ENCODE results near the gene MTUS2. TPM values are rescaled to one million over a fixed set of nuclear protein-coding genes. Genes with fewer than 3 reads are reported as not detected.

Gene MTUS2
- total RNA-seq, 1 donor from 2014 or later: not detected

DNA sequence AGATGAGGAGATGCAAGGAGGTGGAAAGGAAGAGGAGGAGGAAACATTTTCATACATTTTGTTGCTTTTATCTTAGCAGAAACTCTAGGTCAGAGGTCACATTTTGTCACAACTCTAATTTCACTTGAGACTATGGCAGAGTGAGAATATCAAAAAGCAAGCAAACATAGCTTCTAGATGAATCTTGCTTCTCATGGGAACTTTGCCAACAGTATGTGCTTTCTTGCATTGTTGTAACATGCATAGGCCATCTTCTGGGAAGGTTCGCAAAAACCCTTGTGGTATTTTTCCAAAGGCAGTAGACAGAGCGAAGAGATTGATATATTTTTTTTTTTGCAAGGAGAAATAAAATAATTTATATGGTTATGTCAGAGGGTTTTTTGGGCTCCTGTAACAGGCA lies 291.3 kb downstream of the MTUS2 start:
- no peak for DNase-seq

DNA sequence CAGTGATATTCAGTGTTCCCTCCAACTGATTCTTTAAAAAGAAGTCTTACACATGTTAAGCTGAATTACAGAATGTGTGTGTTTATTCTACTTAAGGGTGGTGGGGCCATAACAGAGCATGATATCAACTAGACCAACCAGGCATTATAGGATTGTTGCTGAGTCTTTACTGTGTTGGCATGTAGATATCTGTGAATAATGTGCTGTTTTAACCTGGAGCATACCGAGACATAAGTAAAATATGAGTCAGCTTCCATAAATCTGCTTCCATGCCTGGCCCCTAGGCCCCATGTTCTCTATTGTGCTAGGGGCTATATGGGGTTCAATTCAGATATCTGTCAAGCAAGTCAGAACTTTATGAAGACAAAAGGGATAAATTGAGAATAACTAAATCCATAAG lies 295.7 kb downstream of the MTUS2 start:
- no peak for DNase-seq

DNA sequence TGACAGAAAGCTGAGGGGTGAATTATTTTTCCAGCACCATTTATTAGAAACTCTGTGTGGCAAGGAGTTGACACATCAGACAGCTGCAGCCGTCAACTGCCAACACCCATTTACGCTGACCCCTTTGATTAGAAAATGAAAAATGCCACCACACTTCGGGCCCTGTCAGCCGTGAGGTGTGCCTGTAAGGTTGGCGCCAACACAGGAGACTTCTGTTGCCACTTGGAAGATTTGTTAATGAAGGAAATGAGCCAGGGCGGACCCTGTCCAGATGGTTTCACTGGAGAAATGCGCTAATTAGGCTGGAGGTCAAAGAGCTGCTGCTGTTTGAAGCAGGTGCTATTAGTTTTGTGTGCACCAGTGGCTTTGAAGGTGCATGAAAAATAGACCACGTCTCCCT lies 297.5 kb downstream of the MTUS2 start:
- no peak for DNase-seq

DNA sequence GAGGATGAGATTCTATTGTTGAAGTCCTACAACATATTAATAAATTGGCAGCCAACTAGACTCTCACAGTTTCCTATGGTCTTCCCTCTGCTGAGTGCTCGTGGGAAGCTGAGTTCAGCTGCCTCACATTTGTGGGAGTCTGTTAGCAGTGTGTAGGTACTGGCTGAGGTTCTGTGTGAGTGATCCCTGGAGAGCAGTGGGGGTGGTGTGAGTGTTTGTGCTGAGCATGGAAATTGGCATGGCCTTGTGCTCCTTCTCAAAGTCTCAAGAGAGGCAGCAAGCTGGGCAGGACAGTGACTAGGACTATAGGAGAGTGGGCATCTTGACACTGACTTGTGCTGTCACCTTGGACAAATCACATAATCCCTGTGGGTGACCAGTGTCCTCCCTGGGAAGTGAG lies 298.3 kb downstream of the MTUS2 start:
- no peak for DNase-seq

DNA sequence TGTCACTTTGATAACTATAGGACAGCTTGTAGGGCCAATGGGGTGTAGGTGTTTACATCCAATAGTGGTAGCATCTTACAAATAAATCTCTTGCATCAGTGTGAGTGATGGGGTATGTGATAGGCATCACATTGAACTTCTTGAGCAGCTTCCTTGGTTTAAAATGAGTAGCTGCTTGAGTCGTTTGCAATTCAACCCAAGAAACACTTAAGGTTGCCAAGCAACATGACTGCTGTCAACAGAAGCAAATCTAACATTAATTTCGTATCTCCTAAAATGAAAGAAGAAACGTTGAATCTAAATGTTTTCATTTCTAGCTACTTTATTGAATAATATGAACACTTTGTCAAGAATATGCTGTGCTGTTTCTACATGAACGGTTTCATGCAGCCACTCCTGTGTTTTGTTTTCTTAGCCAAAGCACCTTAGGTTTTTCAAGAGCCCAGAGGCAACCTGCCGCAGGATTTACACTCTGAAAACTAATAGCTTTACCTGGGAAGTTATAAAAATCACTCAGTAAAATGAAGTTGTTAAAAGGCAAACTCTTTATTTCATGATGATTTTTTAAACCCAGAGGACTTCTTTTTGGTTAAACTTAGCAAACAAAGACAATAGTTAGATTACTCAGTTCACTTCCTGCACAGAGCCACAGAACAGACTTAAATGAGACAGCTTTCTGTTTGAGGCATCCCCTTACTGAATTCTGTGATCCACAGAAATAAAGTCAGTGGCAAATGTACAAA lies 305.2 kb downstream of the MTUS2 start:
- no peak for DNase-seq

DNA sequence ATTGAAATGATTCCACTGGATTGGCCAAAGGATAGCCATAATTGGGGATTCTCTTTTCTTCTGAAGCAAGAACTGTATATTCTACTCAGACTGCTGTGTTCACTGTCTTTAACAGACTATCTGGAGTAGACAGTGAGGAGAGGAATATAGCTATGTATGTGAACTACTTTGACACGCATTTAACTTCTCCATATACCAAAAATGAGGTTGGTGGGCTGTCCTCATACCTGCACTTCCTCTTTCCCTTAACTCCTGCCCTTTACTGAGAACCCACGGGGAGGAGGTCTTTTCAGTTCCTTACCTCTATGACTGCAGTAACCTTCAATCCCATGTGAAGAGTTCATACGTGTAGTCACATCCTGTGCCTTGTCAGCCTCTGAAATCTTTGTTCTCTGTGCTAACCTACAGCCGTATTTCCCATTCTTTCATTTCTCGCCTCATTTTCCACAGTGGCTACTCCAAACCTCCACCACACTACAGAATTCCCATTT lies 305.8 kb downstream of the MTUS2 start:
- no peak for DNase-seq

DNA sequence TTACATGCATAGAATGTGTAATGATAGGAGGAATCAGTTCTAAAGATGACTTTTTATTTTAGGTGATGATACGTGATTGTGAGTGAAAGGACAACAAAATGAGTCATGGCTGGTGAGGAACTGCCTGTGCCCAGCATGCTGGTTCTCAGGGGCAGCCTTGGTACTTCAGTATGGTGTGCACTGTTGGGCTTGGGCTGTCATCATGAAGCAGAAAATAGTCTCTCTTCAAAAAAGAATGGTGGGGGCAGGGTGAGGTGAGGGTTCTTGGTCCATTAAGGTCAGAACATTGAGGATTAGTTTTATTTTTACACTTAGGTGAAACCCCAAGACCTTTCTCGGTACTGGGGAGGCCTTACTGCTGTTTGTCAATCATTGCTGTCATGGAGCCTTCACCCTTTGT lies 309.5 kb downstream of the MTUS2 start:
- DNase-seq: no peak

DNA sequence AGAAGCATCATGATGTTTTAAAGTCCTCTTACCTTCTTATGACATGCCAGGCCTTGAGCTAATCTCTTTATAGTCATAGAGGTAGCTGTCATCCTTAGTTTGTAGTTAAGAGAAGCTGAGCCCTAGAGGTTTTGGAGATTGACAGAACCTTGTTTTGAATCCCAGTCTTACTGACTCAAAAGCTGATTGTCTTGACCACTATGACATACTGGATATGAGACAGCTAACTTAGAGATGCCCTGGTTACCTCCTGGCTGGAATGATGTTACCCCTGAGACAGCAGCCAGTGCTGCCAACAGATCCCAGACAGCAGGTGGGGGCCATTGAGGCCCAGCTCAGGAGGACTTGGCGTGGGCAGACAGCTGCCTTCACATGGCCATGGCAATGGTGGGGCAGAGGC lies 311.0 kb downstream of the MTUS2 start:
- no peak for DNase-seq

DNA sequence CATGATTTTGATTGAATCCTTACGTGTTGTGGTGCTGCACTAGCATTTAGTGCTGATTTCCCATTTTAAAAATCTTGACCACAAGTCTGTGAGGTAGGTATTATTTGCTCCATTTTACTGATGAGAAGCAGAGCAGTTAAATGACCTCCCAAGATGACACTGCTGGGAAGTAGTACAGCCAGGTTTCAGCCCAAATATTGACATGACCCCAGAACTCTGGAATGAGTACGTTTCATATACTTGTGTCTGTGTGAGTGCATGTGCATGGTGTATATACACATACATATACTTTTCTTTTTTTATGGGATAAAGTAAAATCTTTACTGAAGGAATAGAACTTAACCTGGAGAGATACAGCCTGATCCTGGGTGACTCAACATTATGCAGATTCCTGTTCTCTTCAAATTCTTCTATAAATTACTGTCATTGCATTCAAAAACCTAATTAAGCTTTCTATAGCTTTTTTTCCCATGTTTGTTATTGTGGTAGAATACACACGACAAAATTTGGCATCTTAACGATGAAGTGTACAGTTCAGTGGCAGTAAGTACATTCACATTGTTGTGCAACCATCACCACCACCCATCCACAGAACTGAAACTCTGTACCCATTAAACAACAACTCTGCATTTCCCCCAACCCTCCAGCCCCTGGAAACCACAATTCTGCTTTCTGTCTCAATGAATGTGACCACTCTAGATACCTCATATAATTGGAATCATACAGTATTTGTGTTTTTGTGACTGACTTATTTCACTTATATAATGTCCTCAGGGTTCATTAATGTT lies 311.9 kb downstream of the MTUS2 start:
- DNase-seq: no peak

DNA sequence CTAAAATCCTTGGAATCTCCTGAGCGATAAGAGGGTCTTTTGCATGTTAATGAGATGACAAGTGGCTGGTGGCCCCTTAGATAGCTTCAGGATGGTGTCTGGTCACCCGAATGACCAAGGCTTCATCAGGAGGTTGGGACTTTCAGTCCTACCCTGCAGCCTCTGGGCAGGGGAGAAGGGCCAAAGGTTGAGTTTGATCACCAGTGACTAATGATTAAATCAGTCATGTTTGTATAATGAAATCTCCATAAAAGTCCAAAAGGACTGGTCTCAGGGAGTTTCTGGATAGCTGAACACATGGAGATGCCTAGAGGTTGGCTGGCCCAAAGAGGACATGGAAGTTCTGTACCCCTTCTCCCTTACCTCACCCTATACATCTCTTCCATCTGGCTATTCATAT lies 316.2 kb downstream of the MTUS2 start:
- DNase-seq: no peak

DNA sequence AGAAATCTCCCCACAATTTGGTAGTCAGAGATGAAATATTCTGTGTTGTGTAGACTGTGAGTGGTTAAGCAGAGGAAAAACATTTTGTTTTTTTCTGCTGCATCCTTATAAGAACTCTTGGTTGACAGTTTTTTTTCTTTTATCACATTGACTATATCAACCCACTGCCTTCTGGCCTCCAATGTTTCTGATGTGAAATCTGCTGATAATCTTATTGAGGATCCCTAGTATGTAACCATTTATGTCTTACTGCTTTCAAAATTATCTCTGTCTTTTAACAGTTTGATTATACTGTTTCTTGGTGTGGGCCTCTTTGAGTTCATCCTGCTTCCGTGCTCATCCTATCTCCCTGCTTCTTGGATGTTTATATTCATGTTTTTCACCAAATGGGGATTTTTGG lies 316.9 kb downstream of the MTUS2 start:
- DNase-seq: no peak

DNA sequence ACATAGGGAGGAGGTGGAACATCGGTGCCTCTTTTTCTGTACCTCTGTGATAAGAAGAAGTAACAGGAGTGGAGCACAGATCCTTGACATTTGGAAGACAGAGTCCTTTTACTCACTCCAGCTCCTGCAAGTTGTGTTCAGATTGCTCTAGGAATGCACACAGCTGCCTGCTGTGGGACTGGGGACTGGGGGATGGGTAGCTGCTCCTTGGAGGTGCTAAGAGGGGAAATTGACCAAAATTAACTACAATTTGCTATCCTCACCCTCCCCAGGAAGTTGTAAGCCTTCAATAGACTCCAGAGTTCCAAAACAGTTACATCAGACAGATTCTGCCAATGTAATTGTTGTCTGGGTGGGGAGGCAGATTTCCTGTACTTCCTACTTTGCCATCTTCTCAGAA lies 317.9 kb downstream of the MTUS2 start:
- DNase-seq: no peak

DNA sequence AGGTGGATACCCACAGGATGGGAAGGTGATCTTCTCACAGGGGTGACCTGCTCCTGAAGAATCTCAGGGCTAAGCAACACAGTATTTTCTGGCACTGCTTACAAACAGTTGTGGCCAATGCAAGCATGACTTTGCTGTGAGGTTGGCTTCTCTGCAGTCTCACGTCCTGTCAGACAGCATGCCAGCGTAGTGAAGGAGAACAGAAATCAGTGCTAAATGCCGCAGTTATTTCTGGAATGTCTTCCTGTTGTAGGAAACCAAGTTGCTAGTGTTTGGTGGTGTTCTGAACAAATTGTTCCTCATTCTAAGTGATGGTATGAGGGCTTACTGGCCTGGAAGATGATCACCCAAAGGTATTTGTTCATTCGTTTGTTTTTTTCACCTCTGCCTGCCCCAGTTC lies 320.1 kb downstream of the MTUS2 start:
- DNase-seq: no peak

DNA sequence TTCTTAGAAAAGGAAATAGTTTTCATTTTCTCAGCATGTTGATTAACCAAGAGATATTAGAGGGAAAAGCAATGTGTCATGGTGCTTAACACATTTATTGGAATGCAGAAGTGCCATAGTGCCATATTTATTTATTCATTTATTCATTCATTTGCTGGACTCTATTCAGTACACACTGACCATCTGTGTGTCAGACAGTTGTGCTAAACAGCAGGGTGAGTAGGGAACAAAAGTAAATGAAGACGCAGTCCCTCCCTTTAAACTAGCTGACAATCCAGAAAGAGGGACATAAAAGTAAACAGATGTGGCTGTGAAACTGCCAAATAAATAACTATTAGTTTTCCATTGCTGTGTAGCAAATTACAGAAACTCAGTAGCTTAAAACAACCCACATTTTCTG lies 323.7 kb downstream of the MTUS2 start:
- DNase-seq: no peak

DNA sequence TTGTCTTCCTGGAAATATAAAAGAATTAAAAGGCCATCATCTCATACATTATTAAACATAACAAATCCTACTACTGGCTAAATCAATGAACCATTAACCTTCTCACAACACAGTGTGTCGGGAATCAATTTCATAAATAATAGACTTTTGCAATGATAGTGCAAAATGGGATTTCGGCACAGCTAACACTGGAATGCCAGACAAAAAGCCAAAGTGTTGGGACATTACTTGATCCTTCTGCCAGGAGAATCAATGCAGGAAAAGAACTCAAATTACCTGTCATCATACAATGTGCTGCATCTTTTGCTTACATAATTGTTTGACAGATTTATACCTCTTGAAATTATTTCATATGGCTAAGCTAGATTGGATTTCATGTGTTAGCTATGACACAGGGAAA lies 334.3 kb downstream of the MTUS2 start:
- no peak for DNase-seq

DNA sequence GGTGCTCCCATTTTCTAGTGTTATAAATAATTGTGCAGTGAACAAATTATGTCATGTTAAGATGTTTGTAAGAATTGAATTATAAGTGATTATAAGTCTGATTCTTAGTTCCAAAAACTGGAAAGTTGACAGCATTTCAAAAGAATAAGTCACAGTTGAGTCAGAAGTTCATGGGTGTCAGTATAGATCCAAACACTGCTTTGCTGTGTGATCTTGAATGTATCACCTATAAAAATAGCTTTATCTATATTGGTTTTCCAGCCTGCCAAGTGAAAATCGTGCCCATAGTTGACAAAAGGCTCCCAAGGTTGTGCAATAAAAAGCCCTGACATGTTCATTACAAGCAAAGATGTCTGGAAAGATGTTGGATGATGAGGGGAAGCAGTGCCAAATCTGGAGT lies 336.0 kb downstream of the MTUS2 start:
- DNase-seq: no peak

DNA sequence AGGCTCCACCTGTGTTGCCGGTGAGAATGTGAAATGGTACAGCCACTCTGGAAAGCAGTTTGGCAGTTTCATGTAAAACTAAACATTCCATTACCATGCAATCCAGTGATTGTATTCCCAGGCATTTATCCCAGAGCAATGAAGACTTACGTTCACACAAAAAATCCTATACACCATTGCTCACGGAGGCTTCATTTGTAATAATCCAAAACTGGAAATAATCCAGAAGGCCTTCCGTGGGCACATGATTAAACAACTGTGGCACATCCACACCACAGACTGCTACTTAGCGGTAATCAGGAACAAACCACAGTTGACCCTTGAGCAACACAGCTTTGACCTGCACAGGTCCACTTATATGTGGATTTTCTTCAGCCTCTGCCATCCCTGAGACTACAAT lies 339.7 kb downstream of the MTUS2 start:
- no peak for DNase-seq

DNA sequence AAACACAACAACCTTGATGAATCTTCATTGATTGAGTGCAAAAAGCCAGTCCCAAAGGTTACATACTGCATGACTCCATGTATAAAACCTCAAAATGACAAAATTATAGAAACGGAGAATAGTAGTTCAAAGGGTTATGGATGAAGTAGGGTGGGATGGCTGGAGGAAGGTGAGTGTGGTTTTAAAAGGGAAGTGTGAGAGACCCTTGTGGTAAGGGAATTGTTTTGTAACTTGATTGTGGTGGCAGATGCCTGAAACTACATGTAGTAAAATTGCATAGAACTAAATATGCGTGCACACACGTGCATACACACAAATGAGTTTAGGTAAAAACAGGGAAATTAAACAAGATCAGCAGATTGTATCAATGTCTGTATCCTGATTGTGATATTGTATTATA lies 340.7 kb downstream of the MTUS2 start:
- DNase-seq: no peak

DNA sequence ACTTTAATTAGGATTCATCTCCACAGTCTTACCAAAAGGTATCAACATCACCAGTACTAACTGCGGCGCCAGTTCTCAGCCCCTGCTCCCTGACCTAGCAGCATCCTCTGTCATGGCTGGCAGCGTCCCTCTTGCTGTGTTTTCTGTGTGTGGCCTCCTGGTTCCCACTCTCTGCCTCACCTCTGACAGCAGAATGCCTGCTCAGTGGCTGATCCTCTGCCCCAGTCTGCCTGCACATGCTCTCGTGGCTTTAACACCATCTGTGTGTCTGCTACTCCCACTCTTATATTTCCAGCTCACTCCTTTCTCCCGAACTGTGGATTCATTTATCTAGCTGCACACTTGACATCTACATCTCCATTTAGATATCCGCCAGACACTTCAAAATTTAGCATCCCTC lies 341.5 kb downstream of the MTUS2 start:
- DNase-seq: no peak

DNA sequence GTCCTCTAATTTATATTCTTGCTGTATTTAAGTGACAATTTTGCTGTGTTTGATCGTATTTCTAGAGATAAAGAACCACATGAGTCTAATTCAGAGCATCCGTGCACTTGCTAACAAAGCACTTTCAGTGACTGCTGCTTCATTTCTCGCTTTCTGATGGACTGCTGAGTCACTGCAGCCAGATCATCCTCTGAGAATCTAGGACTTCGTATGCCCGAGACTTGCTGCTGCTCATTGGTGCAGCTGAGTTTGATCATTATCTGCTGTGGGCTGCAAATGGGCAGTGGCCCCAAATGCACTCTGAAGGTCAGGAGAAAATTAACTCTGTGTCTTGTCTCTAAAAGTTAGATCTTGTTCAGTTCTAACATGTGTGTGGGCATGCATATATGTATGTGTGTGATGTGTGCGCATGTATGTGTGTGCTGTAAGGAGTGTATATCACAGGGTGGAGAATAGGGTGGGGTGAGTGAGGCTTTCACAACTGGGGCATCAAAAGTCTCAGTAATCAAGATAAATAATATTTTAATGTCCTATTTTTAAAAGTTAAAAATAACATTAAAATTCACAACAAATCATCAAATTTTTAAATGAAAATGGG lies 342.6 kb downstream of the MTUS2 start:
- no peak for DNase-seq

DNA sequence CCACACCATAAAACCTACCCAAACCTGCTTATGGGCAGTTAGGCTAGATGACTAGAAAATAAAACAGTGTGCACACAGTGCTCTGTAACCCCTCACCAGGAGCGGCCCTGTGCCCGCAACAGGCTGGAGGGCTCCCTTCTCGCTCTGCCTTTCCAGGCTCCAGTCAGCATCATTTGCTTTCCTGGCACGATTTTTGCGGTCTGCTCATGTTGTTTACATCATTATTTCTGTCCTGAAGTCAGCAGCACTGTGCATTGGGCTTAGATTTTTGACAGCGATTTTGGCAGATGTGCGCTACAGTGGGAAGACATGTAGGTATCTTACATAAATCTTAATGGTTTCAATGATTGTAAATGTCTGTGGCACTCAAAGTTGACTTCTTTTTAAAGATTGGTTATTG lies 344.0 kb downstream of the MTUS2 start:
- DNase-seq: no peak

DNA sequence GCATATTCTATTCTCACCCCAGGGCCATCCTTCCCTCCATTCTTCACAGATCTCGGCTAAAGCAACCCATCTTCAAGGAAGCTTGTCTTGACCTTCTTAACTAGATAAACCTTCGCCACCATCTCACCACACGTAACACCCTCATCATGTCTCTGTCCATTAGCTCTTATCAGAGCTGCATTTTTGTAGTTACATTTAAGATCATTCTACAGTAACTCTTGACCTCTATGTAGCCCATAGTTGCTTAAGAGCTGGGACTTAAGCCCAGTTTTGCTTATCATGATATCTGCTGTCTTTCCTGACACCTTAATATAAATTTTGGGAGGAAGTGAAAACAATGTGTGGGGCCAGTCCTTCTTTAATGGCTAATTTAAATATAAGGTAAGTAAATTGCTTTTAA lies 345.1 kb downstream of the MTUS2 start:
- DNase-seq: no peak

DNA sequence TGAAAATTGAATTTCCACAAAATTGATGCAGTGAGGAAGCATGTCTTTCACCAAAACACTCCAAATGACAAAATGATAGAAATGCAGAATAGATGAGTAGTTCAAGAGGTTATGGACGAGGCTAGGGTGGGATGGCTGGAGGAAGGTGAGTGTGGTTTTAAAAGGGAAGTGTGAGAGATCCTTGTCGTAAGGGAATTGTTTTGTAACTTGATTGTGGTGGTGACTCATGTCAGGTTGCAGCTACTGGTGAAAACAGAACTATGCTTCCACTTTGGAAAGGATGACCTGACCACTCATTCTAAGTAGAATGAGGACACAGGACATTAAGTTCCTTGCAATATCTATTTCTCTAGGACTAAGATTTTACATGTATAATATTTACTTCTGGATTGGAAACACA lies 345.7 kb downstream of the MTUS2 start:
- DNase-seq: no peak

Measured in dermis blood vessel endothelial cell (primary cell).